Inflammatory macrophage treated with lipopolysaccharide for 4 hours (primary cell): Measurements from ENCODE around the gene MLIP.

ENCODE experiments used
- DNase-seq: peaks from one replicate; pipeline ENCODE4 v3.0.0-alpha.2; 2020

The MLIP gene

DNA sequence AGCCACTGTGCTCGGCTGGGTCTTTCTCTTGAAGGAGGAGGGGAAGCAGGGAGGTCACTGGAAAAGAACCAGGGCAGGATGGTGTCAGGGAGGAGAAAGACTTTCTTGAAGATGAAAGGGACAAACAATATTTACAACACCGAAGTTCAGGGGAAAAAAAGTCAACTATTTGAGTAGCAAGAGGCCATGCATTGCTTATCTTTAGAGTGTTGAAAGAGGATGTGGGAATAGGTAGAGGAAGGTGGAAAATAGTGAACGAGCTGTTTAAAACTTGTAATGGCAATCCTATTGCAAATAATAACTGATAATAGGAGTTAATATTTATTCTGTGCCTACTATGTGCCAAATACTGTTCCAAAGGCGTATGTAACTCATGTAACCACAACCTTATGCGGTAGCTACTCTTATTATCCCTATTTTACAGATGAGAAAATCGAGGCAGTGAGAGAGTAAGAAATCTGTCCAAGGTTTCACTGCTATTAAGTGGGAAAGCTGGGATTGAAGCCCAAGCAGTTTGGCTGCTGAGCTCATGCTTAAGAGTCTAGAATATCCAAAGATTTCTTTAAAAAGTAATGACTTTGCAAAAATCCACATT, 12.7 kb upstream of the MLIP start:
- DNase-seq = no peak

DNA sequence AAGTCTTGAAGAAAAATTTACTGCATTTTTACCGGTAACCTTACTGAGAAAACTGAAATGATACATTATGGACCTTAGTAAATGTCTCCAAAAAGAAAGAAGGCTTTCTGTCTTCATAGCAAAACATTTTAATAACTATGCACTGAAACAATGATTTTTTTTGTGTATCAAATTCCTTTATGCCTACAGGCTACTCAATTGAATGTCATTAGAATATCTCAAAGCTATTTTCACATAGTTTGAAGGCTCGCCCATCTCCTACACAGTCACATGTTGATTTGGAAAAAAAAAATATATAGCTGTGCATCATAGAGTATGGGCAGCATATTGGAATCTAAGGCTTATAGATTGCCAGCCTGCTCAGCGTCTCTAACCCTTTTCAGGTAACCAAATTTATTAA, 12.0 kb upstream of the MLIP start:
- DNase-seq = no peak

DNA sequence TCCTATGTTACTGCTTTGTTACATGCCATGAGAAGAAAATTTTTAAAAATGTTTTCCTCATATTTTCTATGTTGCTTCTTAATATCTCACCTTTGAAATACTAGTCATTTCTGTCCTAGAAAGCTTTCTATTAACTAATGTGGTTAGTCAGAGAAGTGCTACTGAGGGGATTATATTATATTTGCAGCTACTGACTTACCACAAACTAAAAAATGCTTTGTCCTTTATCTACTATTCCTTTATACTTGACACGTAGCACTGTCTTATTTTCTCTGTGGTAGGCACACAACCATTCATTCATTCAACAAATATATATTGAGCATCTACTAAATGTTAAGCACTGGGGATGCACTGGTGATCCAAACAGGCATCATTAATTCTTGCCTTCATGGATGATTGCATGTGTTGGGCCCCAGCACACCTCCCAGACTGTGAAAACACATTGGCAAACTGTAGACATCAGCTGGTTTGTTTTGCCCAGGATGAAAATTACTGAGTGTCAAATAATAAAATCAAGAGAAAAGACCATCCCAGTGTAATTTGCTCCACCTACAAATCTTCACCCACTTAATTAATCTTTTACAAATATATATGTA, 10.7 kb upstream of the MLIP start:
- DNase-seq = no peak

DNA sequence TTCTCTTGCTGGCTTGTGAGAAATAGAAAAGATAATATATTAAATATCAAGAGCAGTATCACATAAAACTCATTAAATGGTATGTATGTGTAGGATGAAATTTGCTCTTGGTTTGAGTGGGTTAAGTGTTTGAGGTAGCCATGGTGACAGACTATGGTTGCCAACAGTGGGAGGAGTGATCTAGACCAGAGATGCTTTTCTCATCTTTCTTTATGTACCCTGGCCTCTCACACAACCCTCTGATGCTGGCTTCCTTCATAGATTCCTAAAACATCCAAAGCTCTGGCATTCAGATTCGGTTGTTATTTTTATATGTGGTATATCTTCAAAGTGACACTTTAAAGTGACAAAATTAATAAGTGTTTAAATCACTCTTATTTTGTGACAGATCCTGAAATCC, 9.0 kb upstream of the MLIP start:
- no peak for DNase-seq

DNA sequence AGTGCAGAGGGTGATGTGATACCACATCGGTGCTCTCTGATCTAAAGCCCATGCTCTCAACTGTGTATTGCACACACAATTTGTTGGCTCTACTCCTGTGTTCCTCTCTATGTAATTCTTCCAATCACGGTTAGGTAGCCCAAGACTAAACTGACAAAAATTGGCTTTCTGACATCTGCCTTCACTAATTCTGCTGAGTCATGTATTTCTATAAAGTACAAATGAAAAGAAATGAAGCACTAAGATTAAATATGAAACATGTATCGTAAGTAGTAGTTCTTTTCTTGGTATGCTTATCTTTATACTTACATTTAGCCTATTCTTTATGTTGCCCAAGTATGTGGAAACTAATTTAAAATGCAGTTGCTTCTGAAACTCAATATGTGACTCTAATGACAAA, 7.7 kb upstream of the MLIP start:
- DNase-seq = no peak

GRCh38 chr6:54106727-54107126, 4.5 kb upstream of the MLIP start:
- DNase-seq = no peak

DNA sequence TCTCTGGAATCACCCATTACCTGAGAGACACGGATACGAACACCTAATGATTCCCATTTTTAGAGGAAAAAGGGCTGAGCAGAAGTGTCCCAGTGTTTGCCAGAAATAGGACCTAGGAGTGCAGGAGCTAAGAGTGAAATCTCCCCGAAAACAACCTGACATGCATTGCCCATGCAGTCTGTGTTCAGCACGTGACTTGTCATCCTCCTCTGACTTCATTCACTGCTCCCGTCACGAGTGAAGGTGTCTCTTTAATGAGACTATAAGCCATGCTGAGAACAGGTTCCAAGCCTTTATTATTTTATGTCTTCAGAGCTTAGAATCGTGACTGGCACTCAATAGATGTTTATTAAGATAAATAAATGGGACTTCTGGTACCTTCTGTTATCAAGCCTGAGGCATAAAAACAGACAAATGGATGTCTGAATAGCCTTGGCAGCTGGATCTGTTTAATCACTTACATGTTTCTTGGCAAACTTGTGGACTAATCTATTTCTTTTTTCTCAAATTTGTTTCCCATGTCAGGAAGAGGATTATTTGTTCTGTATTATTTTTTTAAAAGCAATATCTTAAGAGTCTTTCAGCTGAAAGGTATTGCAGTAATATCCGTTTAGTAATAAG, 3.7 kb upstream of the MLIP start:
- DNase-seq = no peak

DNA sequence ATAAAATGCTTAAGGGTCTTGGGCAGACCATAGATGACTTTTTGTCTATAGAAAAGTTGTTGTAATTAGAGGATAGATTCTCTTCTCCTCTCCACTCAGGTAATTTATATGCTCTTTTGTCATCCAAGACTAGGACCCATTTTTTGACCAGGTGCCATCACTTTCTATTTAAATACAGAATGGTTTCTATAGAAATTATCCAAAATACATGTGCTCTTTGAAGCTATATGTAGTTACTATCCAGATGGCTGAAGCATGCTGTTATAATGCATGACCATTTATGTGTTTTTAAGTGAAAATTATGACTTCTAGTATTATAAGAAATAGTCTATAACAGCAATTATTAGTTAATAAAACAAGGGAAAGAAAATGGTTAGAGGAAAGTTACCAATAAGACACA, 3.0 kb upstream of the MLIP start:
- no peak for DNase-seq

- DNase-seq = no peak
Observed at GRCh38 chr6:54109586-54109985, 1.7 kb upstream of the MLIP start.

- no peak for DNase-seq
Observed at GRCh38 chr6:54112151-54112650, 958 bp downstream of the MLIP start.

DNA sequence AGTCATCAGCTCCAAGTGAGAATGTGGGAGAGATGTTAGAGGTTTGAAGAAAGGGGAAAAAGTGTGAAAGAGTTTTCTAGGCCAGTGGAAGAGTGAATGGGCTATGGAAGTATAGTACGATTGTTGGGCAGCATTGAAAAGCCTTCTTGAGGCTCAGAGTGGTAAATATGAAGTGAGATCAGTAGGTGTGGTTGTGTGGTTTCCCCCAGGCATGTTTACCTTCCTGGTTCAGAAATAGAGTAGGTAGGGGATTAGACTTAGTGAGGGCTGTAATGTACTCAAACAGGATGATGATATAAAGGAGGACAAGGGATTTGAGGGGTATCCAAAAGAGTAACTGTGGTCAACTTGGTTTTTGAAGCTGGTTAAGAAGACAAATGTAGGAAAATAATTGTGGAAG, 3.7 kb downstream of the MLIP start:
- no peak for DNase-seq

DNA sequence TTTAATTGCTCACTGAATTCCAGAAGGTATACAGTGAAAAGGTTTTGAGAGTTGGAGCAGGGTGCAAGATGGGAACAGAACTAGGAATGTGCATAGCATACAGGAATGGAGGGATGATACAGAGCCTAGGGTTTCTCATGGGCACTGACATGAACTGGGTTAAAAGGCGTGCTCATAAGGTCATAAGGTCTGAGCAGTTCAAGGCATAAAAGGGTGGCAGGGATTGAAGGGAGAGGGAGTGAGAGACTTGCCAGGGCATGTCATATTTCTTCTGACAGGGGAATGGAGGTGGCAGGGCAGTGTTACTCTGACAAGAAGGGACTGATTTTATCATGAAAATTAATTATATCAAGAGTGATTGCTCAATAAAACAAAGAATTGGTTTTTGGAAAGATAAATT, 4.7 kb downstream of the MLIP start:
- DNase-seq = no peak

DNA sequence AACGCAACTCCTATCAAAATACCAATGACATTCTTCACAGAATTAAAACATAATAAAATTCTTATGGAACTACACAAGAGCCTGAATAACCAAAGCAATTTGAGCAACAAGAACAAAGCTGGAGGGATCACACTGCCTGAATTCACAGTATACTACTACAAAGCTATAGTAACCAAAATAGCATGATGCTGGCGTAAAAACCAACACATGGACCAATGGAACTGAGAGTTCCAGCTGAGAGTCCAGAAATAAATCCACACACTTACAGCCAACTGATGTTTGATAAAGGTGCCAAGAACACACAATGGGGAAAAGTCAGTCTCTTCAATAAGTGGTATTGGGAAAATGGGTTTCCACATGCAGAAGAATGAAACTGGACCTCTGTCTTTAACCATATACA, 6.9 kb downstream of the MLIP start:
- no peak for DNase-seq

DNA sequence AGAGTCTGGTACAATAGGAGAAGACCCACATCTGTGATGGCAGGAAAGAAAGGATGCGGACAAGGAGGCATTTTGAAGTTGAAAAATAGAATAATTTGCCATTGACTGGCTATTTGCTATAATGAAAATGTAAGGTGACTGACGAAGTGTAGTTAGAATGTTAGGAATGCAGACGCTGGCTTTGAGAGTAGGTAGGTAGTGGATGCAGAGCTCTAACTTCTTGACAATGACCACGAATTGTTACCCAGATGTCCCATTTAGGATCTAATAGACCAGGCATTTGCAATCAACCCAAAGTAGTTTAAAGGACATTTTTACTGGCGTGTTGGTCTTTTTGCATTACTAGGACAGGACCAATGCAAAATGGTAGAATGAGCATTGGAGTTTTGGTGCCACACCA, 14.2 kb downstream of the MLIP start:
- DNase-seq = no peak

DNA sequence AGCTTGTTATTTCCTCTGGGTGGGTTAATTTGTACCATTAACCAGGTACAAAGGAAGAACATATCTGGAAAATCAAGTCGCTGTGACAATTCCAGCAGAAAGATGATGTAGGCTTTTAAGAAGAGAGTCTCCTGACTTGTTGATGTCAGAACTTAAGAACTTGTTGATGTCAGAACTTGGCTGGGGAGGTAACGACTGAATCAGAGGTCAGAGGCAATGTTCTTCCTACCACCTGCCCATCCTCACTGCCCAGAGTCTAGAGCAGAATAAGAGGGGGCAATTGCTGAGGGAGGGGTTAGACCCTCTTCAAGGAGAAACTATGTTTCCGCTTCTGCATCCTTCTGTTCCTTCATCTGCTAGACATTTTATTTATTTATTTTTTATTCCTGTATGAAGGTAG, 18.9 kb downstream of the MLIP start:
- DNase-seq = no peak

DNA sequence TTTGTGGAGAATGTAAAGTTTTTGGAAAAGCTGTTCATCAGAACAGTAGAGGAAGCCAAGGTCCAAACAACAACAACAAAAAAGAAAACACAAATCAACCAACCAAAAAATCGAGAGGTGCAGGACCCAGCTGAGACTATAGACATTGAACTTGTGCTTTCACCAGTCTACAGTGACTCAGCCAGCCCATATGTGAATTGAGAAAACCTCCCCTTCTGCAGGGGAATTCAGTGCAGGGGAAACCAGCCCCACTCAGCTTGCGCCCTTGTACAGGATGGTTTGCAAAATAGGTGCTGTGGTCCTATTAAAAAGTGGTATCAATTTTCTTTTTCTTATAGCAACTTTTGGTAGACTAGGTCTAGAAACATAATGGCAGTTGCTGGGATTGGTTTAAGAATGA, 21.3 kb downstream of the MLIP start:
- no peak for DNase-seq

DNA sequence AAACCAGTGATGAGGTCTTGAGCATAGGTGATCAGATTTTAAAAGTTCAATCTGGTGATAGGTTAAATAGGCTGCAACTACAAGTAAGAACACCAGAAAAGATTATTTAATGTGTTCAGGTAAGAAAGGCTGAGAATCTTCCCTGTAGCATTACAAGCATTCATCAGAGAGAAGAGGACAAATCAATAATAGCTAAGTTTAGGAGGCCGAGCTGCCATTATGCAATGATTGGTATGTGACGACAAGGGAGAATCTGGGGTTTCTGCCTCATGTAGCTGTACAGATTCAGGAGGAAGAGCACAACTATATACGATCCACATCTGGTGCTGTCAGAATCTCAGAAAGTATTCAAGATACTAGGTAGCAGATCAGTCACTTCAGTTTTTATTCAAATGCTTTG, 21.9 kb downstream of the MLIP start:
- DNase-seq = no peak

DNA sequence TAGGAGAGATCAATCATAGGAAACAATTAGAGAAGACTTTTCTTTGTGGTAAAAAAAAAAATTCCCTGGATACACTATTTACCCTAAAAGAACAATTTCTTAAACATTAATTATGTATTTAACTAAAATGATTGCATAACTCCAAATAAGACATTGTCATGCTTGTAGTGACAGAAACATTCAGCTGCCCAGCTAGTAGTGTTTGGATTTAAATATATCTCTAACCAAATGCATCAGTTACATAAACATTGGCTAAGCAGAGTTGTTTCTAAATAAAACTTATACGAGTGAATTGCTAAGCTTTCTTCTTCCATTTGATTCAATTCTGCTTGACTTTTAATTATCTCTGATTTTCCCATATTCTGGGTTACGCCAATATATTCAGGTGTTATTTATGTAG, 23.7 kb downstream of the MLIP start:
- no peak for DNase-seq

- DNase-seq = no peak
Observed at GRCh38 chr6:54135665-54136369, 24.6 kb downstream of the MLIP start.

GRCh38 chr6:54138795-54139194, 27.6 kb downstream of the MLIP start:
- no peak for DNase-seq

- DNase-seq = no peak
Observed at GRCh38 chr6:54140811-54141210, 29.6 kb downstream of the MLIP start.

DNA sequence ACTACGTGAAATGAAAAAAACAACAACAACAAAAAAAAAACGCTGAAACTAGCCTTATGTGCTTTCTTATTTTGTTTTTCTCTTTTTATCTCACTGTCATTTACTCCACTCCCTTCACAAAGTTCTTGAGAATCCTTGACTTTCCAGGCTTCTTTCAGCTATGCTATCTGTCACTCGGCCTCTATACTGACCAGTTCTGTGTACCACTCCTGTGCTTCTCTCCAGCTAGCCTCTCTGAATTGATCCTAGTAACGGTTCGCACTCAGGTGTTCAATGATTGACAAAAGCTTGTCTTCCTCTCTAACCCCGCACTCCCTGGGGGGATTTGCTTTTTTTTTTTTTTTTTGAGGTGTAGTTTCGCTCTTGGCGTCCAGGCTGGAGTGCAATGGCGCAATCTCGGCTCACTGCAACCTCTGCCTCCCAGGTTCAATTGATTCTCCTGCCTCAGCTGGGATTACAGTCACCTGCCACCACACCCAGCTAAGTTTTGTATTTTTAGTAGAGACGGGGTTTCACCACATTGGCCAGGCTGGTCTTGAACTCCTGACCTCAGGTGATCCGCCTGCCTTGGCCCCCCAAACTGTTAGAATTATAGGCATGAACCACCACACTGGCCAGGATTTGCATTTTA, 31.8 kb downstream of the MLIP start:
- no peak for DNase-seq

DNA sequence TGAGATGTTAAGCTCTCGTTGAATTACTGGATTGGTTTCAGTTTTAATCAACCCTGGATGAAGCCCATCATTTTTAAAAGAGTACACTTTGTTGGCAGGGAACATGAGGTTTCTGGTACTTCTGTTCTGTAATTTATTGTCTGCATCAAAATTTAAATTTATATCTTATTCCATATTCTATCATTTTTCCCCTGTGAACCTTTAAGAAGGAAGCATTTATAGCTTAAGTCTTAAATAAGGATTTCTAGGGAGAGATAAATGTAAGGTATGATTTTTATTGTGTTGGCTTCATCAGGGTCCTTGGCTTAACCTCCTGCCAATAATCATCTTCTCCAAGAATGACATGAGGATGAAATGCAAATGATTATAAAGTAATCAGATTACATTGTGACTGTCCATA, 40.6 kb downstream of the MLIP start:
- no peak for DNase-seq
